Measurements from ENCODE around the gene ZNF768. TPM values are rescaled to one million over a fixed set of nuclear protein-coding genes. Genes with fewer than 3 reads are reported as not detected.
"Not testable (repeated sequence)": the region's sequence is repeated elsewhere in the genome, so short reads cannot be mapped to it uniquely, and the experiment has no call there.

The ZNF768 gene
- total RNA-seq, 2 experiments from 2014 or later = 7.4 to 8.1 TPM

GRCh38 chr16:30524575-30525568, 1.5 kb downstream of the ZNF768 start:
- Mint-ChIP-seq H3K9me3 (no peaks in the 10 kb centered on the region), H3K36me3 (peaks cover 16% of the 10 kb centered on the region), H3K4me3 (no peak overlapping the region), H3K27me3 (no peaks in the 10 kb centered on the region), H3K4me1 (peaks cover 19% of the 10 kb centered on the region), H3K27ac (peak overlapping the region; percentile 30)
- POLR2A ChIA-PET = interaction anchor here (1.4 to 1.8 kb wide), 5 partner anchors 11 to 95 kb away, joined by 4 to 8 read pairs (median 5); partner anchors contain the start of genes DCTPP1, ZNF688 and ZNF764
- ATAC-seq (ENCODE audit: low read depth) = no peak
- no peak for DNase-seq

- no peak for DNase-seq
- Mint-ChIP-seq H3K4me3 (no peak overlapping the region), H3K27me3 (no peaks in the 10 kb centered on the region), H3K4me1 (peaks cover 26% of the 10 kb centered on the region), H3K36me3 (peaks cover 24% of the 10 kb centered on the region), H3K27ac (no peak overlapping the region), H3K9me3 (no peaks in the 10 kb centered on the region)
- POLR2A ChIA-PET = interaction anchor here (1.4 to 1.8 kb wide), 5 partner anchors 12 to 94 kb away, joined by 4 to 8 read pairs (median 5); partner anchors contain the start of genes DCTPP1, ZNF688 and ZNF764
- no peak for ATAC-seq (ENCODE audit: low read depth)
Observed at GRCh38 chr16:30523768-30524574, 2.4 kb downstream of the ZNF768 start.

- ATAC-seq (ENCODE audit: low read depth); H3K4me3 Mint-ChIP-seq; DNase-seq; H3K27me3 Mint-ChIP-seq; H3K9me3 Mint-ChIP-seq: not testable (repeated sequence)
- peaks cover 29% of the 10 kb centered on the region for H3K36me3 Mint-ChIP-seq
- POLR2A ChIA-PET = interaction anchor here (0.5 to 1.5 kb wide), 9 partner anchors 9 to 89 kb away, joined by 3 to 8 read pairs (median 3); no protein-coding TSS in a partner anchor
- peaks cover 29% of the 10 kb centered on the region for H3K4me1 Mint-ChIP-seq
- peak overlapping the region; percentile 76 for H3K27ac Mint-ChIP-seq
Observed at GRCh38 chr16:30522702-30523463, 3.5 kb downstream of the ZNF768 start.

- peaks cover 32% of the 10 kb centered on the region for H3K36me3 Mint-ChIP-seq
- no peak for DNase-seq
- H3K4me3 Mint-ChIP-seq = no peak overlapping the region
- no peak for ATAC-seq (ENCODE audit: low read depth)
- no peaks in the 10 kb centered on the region for H3K27me3 Mint-ChIP-seq
- H3K27ac Mint-ChIP-seq = peak overlapping the region; percentile 76
- H3K4me1 Mint-ChIP-seq = peaks cover 27% of the 10 kb centered on the region
- POLR2A ChIA-PET = interaction anchor here (0.5 to 1.5 kb wide), 7 partner anchors 8 to 90 kb away, joined by 3 to 8 read pairs (median 4); no protein-coding TSS in a partner anchor
- no peaks in the 10 kb centered on the region for H3K9me3 Mint-ChIP-seq
Observed at GRCh38 chr16:30521873-30522641, 4.3 kb downstream of the ZNF768 start.

- Mint-ChIP-seq H3K9me3 (no peaks in the 10 kb centered on the region), H3K36me3 (peaks cover 35% of the 10 kb centered on the region), H3K4me3 (no peak overlapping the region), H3K27me3 (no peaks in the 10 kb centered on the region), H3K4me1 (peaks cover 30% of the 10 kb centered on the region), H3K27ac (peak overlapping the region; percentile 76)
- ATAC-seq (ENCODE audit: low read depth) (no peak), DNase-seq (no peak)
- POLR2A ChIA-PET = no interaction called here
Observed at GRCh38 chr16:30521476-30521872, 4.9 kb downstream of the ZNF768 start.

- Mint-ChIP-seq H3K27ac (peak overlapping the region; percentile 68), H3K4me3 (no peak overlapping the region), H3K36me3 (peaks cover 46% of the 10 kb centered on the region), H3K9me3 (no peaks in the 10 kb centered on the region), H3K4me1 (peaks cover 32% of the 10 kb centered on the region), H3K27me3 (no peaks in the 10 kb centered on the region)
- POLR2A ChIA-PET = interaction anchor here (0.6 to 3.5 kb wide), 8 partner anchors 9 to 90 kb away, joined by 3 to 18 read pairs (median 4); partner anchors contain the start of genes DCTPP1, ZNF747 and ZNF785
- ATAC-seq (ENCODE audit: low read depth) (peak; percentile 63), DNase-seq (no peak)
Observed at GRCh38 chr16:30519120-30520049, 7.0 kb downstream of the ZNF768 start.

GRCh38 chr16:30518552-30518951, 7.8 kb downstream of the ZNF768 start:
- no peak overlapping the region for H3K4me3 Mint-ChIP-seq
- no peaks in the 10 kb centered on the region for H3K27me3 Mint-ChIP-seq
- H3K4me1 Mint-ChIP-seq = peaks cover 30% of the 10 kb centered on the region
- ATAC-seq (ENCODE audit: low read depth) = no peak
- no peaks in the 10 kb centered on the region for H3K9me3 Mint-ChIP-seq
- POLR2A ChIA-PET = interaction anchor here (0.6 to 3.5 kb wide), 9 partner anchors 8 to 91 kb away, joined by 3 to 18 read pairs (median 4); partner anchors contain the start of genes DCTPP1, ZNF747 and ZNF785
- no peak for DNase-seq
- peak overlapping the region; percentile 68 for H3K27ac Mint-ChIP-seq
- H3K36me3 Mint-ChIP-seq = peaks cover 49% of the 10 kb centered on the region

- Mint-ChIP-seq H3K27ac (peak overlapping the region; percentile 46), H3K9me3 (no peaks in the 10 kb centered on the region), H3K36me3 (peaks cover 62% of the 10 kb centered on the region), H3K27me3 (no peaks in the 10 kb centered on the region), H3K4me1 (peaks cover 37% of the 10 kb centered on the region), H3K4me3 (no peak overlapping the region)
- POLR2A ChIA-PET = interaction anchor here (0.6 kb wide), 1 partner anchor 18 kb away, joined by 3 read pairs; no protein-coding TSS in a partner anchor
- DNase-seq = no peak
- no peak for ATAC-seq (ENCODE audit: low read depth)
Observed at GRCh38 chr16:30515275-30515674, 11.1 kb downstream of the ZNF768 start.

GRCh38 chr16:30511509-30511908, 14.9 kb downstream of the ZNF768 start:
- peak overlapping the region; percentile 60 for H3K27ac Mint-ChIP-seq
- POLR2A ChIA-PET = interaction anchor here (0.5 to 4.8 kb wide), 8 partner anchors 11 to 335 kb away, joined by 3 to 16 read pairs (median 4); no protein-coding TSS in a partner anchor
- peaks cover 20% of the 10 kb centered on the region for H3K4me1 Mint-ChIP-seq
- no peaks in the 10 kb centered on the region for H3K27me3 Mint-ChIP-seq
- peaks cover 52% of the 10 kb centered on the region for H3K36me3 Mint-ChIP-seq
- DNase-seq = no peak
- H3K4me3 Mint-ChIP-seq = no peak overlapping the region
- no peaks in the 10 kb centered on the region for H3K9me3 Mint-ChIP-seq
- ATAC-seq (ENCODE audit: low read depth) = no peak

- Mint-ChIP-seq H3K27me3 (no peaks in the 10 kb centered on the region), H3K4me1 (peaks cover 20% of the 10 kb centered on the region), H3K27ac (no peak overlapping the region), H3K4me3 (no peak overlapping the region), H3K36me3 (peaks cover 48% of the 10 kb centered on the region), H3K9me3 (no peaks in the 10 kb centered on the region)
- ATAC-seq (ENCODE audit: low read depth) = no peak
- POLR2A ChIA-PET = interaction anchor here (0.6 to 4.8 kb wide), 9 partner anchors 9 to 359 kb away, joined by 3 to 16 read pairs (median 4); no protein-coding TSS in a partner anchor
- no peak for DNase-seq
Observed at GRCh38 chr16:30510376-30510938, 15.9 kb downstream of the ZNF768 start.
